Uterus (tissue), 2 donors: ENCODE measurements around the gene NT5C3A.
"Not testable (repeated sequence)": the region's sequence is repeated elsewhere in the genome, so short reads cannot be mapped to it uniquely, and the experiment has no call there.

Experiments used
- POLR2A ChIP-seq, 2 donors: fragments of 450-650 bp; IDR thresholded peaks; one replicate each; pipeline ENCODE4 v1.6.1; 2016; ENCODE audit warnings: antibody characterized with exemption in 2 of 2, mild to moderate bottlenecking in 1 of 2, moderate library complexity in 1 of 2
- TF ChIP-seq, protein P1 (sequence below), 4 experiments: fragments of 200-600 bp in 2 of 4; fragments of 450-650 bp in 2 of 4; sonication (generic) in 2 of 4; IDR thresholded peaks; one replicate each; pipeline ENCODE4 v1.5.1; 2016 to 2019; ENCODE audit warnings: antibody characterized with exemption in 4 of 4, mild to moderate bottlenecking in 2 of 4, moderate library complexity in 1 of 4

DNA sequence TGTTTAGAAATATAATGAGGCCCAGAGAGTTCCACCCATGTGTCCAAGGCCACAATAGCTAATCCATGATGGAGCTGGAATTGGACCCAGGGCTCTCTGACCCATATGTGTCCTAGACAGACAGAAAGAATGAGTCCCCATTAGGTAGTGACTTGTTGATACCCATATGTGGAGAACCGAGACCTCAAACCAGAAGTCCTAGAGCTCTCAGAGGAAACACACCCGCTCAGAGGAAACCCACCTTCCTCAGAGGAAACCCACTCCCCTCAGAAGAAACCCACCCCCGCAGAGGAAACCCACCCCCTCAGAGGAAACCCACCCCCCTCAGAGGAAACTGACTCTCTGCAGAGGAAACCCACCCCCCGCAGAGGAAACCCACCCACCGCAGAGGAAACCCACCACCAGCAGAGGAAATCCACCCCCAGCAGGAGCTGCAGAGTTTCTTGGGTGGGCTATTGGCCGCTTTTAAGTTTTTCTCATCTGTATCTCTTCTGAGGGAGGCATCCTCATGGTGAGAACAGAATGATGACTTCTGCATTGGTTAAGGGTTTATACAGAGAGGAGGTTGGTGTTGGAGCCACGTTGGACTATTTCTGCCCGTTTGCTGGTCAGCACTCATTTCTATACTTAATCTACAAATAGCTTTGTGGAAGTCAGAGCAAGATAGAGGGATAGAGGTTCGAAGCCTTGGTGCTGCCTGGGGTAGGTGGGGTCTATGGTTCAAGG, 70.4 kb downstream of the NT5C3A start:
- TF ChIP-seq, protein P1, sequence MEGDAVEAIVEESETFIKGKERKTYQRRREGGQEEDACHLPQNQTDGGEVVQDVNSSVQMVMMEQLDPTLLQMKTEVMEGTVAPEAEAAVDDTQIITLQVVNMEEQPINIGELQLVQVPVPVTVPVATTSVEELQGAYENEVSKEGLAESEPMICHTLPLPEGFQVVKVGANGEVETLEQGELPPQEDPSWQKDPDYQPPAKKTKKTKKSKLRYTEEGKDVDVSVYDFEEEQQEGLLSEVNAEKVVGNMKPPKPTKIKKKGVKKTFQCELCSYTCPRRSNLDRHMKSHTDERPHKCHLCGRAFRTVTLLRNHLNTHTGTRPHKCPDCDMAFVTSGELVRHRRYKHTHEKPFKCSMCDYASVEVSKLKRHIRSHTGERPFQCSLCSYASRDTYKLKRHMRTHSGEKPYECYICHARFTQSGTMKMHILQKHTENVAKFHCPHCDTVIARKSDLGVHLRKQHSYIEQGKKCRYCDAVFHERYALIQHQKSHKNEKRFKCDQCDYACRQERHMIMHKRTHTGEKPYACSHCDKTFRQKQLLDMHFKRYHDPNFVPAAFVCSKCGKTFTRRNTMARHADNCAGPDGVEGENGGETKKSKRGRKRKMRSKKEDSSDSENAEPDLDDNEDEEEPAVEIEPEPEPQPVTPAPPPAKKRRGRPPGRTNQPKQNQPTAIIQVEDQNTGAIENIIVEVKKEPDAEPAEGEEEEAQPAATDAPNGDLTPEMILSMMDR (IDR thresholded peaks at IDR 0.05), result not testable (repeated sequence)
- not testable (repeated sequence) for TF ChIP-seq POLR2A (IDR thresholded peaks at IDR 0.05)
